Stimulated activated CD8-positive, alpha-beta memory T cell treated with anti-CD3 and anti-CD28 coated beads, Interleukin-15, amount 100 ng/mL, for 24 hours (primary cell): Measurements from ENCODE around the gene TOP2B.

ENCODE experiments used
- DNase-seq: peaks from one replicate; pipeline ENCODE4 v3.0.0-alpha.2; 2020; ENCODE audit warnings: low read depth

The TOP2B gene

DNA sequence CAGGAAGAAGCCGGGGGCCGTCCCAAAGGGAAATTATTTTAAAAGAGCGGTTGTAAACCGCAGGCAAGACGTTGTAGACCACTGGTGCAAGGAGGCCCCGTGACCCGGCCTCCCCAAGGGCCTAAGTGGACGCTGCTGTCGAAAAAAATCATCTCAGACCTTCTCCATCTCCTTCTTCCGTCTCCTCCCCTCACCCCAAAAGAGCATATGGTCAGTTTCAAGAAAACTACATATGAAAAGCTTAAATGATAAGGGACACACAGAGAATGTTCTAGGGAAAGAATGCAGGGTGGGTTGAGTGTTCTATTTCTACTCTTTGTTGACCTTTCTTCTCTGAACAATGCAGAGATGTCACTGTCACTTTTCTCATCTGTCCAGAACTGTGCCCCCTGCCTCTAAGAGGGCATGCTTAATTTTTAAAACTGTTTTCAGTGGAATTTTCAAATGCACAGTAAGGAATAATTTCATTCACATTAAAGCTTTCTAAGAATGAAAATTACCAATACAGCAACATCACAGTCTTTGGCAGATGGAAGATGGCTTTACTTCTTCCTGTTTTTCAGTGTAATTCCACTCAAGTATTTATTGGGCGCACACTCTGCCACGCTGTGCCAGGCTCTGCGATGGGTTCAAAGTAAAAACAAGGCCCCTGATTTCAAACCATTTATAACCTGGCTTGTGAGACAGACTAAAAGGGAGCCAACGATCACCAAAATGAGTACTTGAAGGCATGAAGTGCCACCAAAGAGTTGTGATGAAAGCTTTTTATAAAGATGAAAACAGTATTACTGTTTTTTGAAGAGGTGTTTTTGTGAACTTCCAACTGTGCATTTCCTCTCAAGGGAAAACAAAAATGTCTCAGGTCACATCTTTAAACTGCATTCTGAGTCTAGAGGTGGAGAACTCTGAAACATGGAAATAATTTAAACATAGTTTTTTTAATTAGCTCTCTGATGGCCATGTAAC is 891 bp upstream of the TOP2B start:
- no peak for DNase-seq

DNA sequence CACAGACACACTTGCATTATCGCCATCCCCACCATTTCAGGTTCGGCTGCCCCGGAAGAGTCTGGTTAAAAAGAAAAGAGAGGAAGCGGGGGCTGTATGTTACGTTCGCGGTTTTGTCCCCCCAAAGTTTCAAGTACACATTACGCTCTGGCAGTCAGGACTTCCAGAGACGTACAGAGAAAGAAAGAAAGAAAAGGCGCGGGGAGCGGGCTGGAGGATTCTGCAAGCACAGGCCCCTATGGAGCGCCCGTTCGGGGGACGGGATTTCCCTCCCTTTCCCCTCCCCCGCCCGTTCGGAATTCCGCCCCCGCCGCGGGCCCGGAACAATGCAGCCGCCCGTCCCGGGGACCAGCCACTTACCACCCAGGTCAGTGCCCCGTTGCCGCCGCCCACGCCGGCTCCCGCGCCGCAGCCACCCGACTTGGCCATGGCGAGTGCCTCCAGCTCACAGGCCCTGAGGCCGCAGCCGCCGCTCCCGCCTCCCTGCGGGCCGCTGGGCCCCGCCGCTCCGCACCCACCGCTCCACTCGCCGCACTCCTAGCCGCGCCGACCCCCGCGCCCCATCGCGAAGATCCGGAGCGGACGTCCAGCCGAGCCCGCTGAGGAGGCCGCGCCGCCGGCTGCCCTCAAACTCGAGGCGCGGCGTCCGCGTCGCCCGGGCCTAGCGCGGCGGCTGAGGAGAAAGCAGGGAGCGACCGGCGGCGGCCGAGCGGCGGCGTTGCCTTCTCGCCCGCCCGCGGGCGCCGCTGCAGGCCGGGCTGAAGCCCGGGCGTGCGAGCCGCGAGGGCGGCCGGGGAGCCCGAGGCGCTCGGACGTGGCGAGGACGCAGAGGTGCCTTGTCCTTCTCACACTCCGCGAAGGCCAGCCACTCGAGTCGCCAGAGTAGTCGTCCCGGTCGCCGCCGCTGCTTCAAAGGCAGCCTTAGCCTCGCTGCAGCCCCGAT is 567 bp downstream of the TOP2B start:
- peak; percentile 42 for DNase-seq

DNA sequence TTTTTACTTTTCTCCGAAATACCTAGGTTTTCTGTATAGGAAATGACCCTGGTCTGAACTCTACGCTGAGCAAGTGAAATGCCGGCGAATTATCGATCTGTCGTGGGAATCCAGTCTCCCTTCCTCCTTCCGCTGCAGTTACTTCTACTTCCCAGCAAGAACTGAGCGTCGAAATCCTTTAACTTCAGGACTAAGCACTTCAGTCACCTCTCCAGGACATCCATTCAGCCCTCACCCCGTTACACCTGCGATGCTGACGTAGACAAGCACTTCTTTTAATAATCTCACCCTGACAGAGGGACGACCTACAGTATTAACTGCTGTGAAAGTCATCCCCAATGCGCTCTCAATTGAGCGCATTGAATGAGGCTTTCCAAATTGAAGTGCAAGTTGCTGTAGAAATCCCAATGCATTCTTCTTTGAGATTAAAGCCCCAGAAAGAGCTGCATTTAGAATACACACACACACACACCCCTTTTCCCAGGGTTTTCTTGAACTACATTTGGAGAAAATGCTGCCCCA is 1.3 kb downstream of the TOP2B start:
- no peak for DNase-seq

DNA sequence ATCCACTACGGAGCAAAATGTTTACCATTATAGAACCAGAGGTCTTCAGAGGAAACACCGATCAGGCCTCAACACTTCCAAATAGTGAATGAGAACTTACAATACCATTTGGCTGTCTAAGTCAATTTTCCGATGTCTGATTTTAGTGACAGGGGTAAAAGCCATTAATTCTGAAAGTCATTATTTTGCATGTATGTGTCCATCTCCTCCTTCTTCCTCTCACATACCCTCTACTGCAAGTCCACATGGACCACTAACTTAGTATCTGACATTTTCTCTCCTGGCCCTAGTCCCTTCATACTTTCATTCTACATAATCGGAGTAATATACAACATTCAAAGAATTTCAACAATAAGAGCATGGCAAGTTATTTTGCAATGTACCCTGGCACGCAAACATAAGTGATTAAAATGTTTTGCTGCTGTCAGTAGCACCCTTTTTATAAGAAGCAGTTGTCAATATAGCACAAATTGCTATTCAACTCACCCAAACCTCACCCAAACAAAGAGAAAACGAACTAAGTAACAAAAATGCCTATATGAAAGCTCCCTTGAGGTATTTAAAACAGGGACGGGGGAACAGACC is 1.9 kb downstream of the TOP2B start:
- DNase-seq: no peak

DNA sequence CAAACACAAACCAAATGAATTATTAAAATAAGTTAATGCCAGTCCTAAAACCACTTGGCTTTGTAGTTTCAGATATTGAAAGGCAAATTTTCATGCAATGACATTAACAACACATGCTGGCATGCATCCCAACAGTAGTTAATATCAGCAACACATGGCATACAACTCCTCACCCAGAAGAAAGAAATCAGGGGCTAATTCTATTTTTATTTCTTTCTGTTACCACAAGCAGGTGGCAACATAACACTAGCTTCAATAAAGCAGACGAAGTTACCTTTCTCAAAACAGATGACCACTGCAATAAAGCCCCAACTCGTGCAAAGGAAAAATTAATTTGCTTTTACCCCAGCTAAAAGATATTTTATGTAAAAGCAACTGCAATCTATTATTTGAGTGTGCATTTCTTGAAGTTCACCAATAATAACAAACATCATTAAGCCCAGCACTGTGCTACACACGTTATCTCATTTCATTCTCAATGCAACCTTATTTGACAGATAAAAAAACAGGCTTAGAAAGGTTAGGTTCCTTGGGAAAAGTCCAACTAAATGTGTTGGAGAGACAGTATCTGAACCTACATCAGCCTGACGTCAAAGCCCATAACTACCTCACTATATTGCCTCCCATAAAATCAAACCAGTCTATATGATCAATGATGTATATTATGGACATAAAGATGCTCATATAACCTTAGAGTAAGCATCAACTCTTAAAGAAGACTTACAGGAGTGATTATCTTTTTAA is 2.8 kb downstream of the TOP2B start:
- DNase-seq: no peak

DNA sequence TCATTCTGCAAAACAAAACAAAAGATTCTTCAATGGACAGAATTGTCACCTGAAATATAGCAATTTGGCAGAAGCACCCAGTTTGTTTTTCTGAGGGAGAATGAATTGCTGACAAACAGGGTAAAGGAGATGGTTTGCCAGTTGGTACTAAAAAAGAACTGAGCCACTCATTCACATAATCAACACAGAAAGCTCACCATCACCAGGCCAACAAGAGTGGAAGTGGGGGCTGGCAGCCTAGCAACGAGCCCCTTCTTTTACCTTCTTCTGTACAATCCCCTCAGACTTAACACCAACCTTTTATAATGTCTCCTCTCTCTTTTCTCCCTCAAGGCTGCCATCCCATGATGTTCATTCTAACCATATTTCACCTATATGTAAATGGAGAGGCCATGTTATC is 5.9 kb downstream of the TOP2B start:
- no peak for DNase-seq

DNA sequence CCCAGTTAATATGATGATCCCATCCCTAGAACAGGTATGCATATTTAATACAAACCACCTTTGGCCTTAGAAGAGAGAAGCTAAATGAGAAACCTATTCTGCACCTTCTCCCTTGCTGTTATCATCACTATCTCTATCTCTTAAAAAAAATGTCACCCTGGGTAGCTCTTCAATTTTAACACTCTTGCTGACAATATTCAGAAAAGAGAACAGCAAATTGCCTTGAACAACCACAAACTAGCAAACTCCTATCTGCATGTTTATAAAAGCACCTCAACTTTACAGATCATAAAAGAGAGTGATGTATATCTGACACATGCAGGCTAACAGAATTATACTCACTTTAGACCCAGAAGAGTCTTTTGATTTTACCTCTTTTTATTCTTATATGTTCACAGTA is 7.4 kb downstream of the TOP2B start:
- no peak for DNase-seq

DNA sequence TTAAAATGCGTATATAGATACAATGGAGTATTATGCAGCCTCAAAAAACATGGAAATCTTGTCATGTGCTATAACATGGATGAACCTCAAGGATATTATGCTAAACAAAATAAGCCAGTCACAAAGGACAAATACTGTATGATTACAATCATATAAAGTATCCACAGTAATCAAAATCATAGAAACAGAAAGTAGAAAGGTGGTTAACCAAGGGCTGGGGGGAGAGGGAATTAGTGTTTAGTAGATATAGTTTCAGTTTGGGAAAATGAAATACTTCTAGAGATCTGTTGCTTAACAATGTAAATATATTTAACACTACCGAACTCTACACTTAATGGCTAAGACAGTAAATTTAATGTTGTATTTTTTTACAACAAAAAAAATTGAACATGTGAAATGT is 9.0 kb downstream of the TOP2B start:
- DNase-seq: no peak

DNA sequence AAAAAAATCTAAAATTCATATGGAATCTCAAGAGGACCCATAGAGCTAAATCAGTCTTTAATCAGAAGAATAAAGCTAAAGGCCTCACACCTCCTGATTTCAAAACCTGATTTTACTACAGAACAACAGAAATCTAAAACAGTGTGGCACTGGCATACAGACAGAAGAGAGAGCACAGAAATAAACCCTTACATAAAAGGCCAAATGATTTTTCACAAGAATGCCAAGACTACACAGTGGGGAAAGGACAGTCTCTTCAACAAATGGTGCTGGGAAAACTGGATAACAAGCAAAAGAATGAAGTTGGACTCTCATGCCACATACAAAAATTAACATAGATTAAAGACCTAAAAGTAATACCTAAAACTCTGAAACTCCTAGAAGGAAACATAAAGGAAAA is 10.1 kb downstream of the TOP2B start:
- no peak for DNase-seq

DNA sequence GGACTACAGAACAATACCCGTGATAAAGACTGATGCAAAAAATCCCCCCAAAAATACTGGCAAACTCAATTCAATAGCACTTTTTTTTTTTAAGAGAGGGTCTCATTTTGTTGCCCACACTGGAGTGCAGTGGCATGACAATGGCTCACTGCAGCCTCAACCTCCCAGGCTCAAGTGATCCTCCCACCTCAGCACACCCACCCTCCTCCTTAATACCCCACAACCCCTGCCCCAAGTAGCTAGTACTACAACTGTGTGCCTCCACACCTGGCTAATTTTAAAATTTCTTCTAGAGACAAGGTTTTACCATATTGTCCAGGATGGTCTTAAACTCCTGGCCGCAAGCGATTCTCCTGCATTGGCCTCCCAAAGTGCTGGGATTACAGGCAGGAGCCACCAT is 11.4 kb downstream of the TOP2B start:
- no peak for DNase-seq

DNA sequence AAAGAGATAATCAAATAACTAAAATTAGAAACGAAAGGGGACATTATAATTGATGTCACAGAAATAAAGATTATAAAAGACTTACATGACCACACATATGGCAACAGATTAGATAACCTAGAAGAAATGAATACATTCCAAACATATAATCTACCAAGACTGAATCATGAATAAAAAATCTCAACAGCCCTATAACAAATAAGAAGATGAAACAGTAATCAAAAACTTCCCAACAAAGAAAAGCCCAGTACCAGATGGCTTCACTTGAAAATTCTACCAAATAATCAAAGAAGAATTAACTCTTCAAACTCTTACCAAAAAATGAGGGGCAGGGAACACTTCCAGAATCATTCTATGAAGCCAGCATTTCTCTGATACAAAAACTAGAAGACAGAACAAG is 11.8 kb downstream of the TOP2B start:
- DNase-seq: no peak

DNA sequence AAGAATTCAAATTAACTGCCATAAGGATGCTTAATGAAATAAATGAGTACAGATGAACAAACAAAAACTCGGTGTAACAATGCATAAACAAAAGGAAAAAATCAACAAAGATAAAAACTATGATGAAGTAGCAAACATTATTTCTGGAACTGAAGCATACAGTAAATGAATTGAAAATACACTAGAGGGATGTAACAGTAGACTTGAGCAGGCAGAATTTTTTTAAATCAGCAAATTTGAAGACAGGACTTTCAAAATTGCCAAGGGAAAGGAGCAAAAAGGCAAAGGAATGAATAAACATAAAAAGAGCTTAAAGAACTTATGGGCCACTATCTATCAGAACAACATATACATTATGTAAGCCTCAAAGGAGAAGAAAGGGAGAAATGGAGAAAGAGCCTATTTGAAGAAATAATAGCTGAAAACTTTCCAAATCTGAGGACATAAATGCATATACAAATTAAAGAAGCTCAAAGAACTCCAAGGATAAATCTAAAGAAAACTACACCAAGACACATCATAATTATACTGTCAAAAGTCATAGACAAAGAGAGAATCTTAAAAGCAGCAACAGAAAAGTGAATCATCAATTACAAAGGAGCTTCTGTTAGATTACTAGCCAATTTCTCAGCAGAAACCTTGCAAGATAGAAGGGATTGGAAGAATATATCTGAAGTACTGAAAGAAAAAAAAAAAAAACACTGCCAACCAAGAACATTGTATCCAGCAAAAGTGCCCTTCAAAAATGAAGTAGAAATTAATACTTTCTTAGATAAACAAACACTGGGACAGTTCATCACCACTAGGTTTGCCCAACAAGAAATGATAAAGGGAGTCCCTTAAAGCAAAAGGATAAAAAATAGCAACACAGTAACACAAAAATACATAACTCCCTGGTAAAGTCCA is 15.5 kb downstream of the TOP2B start:
- no peak for DNase-seq

DNA sequence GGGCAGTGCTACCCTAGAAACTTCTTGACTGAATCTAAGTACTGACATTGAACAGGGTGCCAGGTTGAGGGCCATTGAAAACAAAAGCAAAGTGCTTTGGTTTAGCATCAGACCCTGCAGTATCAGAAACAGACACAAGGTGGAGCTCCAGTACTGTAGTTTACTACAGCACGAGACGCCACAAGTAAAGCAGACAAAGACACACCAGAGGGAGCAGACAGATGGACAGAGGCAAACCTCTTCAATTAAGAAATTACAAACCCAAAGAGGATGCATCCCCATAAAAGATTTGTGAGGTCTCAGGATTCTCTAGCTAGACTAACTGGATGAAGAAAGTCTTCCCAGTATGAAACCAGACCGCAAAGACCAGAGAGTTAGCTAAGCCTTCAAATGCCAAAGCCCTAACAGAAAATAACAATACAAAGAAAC is 16.6 kb downstream of the TOP2B start:
- DNase-seq: peak; percentile 59

DNA sequence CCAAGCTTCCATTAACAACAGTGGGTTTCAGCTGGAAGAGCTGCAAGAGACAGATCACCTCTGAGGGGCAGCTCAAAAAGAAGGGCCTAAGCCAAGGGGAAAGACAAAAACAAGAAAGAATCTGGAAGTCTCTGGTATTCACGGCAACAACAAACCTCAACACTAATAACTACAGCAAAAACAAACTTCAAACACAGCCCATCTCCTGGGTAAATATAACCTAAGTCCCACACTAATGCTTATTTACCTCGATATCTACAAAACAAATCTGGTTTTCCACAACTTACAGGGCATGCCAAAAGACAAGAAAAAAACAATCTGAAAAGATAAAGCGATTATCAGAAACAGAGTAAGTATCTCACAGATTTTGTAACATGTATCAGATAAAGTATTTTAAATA is 29.7 kb downstream of the TOP2B start:
- DNase-seq: no peak

DNA sequence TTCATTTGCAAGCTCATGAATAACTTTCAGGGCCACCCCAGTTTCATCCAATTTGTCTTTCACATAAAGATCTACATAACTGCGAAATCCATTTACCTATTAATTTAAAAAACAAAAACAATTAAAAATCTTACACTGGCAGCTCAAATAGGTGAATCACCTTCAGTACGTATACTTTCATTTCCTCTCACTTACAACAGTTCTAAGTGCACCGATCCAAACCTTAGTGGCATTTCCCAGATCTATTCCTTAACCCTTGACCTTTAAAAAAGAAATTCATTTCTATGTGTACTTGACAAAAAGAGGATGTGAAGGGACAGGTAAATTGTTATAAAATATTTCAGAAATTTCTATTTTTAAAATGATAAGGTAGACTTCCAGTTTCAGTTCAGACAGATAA is 30.8 kb downstream of the TOP2B start:
- DNase-seq: no peak

DNA sequence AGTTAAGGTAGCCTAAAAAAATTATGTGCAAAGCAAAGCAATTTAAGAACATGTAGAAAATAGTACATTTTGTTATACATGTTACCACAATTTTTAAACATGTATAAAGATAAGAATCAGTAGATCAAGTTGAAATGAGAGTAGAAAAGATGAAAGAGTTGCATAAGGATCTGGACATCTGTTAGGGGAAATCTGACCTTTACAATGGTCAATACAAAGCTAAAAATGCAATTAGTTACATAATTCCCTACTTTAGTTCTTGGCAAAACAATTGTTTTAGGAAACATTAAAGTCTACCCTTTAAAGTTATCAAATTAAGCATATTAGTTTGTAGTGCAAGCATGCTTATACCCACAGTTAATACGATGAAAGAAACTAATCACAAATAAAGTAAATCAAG is 32.7 kb downstream of the TOP2B start:
- no peak for DNase-seq

DNA sequence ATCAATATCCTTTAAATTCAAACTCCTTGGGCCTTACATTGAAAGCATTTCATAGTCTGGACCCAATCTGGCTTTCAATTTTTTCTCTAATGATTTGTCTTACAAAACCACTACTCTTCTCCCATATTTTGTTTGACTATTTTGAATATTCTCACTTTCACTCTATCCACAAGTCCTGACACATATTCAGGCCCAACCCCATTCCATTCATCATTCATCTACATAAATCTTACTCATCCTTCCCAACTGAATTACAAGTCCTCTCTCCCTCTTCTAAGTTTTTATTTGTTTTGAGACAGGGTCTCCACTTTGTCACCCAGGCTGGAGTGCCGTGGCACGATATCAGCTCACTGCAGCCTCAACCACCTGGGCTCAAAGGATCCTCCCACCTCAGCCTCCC is 43.6 kb downstream of the TOP2B start:
- DNase-seq: no peak

DNA sequence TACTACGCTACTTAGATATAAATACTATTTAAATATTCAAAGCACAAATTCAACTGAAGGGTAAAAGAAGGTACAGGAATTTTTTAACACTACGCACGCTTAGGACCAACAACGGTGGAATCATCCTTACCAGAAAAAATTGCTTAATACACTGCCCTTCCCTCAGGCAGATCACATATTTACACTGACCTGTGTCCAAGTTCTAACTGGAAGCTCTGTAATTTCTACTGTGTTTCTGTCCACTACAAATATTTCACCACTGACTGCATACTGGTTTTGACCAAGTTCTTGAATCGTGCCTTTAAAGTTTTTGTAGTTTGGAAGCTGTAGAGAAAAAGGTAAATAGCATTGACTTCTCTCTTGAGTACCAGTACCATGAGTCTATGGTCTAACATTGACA is 44.2 kb downstream of the TOP2B start:
- DNase-seq: no peak

DNA sequence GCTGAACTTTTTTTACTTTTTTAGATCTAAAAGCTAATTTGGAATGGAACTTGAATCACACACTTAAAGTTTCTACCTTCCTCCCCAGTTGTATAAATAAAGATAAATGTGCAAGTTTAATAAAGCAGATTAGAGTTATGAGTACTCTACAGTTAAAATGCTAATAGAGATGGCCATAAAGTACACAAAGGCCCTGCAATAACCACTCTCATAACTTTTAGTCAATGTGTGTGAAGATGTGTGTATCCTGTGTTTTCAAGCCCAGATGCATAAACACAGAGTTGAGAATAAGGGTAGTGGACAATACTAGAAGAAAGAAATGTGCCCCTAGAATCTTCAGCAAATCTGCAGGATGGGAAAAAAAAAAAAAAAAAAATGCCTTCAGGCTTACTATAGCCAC is 45.3 kb downstream of the TOP2B start:
- DNase-seq: no peak

DNA sequence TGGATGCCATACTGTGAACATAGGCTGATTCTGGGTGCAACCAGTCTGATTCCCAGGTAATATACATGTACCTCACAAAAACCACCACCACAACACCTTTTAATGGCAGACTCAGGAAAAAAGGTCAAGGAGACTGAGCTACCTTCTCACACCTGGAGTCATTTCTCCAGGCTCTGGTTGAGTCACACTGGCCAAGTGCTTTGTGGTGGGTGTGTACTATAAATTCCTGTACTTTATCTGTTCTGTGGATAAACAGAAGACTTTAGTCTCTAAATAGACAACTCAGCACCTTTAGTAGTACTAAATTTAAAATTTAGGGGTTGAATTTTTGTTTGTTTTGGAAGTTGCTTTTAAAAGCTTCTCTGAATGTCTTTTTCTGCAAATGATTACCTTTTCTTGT is 46.7 kb downstream of the TOP2B start:
- DNase-seq: no peak

DNA sequence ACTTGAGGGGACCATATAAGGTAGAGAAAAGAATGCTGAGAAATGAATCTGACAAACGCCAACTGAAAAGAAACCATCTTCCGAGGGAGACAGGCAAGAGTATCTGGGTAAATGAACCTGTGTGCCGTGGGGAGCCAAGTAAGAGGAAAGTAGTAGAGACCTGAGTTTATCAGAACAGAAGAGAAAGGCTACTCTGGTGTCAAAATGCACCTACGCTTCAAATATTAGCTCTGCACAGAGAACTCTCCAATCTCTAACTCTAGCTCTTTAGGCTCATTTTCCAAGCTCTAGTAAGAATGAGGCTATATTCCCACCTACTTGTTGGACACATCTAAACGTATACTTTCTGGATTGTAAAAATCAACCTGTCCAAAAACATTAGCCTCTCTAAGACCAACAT is 53.5 kb downstream of the TOP2B start:
- no peak for DNase-seq
